Measurements from ENCODE around the gene KCNMA1. TPM values are rescaled to one million over a fixed set of nuclear protein-coding genes. Genes with fewer than 3 reads are reported as not detected.

The KCNMA1 gene
- total RNA-seq, 1 experiment from 2014 or later, result 0.49 TPM

DNA sequence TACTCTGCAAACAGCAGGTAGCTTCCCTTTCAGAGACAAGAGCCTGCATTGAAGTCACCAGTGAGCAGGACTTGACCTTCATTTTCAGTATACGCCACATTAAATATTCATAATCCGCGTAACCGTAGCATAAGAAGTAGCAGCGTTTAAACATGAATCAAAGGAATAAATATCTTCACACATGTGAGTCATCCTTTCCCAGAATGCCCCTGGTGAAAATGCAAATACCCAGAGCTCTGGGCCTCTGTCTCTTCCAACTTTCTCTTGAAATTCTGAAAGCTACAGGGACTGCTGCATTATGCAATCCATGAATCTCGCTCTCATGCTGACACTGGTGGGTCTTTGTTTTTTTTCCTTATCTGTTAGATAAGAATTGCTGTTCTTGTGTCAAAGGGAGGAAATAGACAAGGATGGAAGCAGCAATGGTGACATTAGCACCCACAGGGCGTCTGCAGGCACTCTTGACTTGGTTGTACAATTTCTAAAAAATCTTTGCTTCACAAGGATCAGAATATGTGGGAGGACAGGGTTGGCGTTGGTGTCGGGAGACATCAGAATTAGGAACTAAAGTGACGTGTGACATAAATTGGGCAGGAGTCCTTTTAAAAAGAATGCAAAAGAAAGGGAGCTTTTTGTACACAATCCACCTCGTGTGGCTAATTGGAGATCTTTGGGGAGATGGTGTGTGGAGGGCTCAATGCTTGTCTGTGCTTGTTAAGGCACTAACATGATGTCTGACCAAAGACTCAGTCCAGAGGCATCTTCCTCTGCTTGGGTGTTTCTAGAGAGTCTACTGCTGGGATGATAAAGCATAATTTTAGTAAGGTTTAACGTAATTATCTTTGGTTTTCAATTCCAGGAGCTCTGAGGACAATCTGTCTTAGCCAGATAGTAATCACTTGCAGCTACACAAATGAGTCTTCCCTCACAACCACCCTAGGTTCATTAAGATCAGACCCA, 390.3 kb downstream of the KCNMA1 start:
- H3K4me2 ChIP-seq (ENCODE audit: low read length), result no peak overlapping the region
- BruUV-seq (replicated peaks), result no TSS peak

More for the DNA sequence above, 390.3 kb downstream of the KCNMA1 start:
- TF ChIP-seq, protein P1, sequence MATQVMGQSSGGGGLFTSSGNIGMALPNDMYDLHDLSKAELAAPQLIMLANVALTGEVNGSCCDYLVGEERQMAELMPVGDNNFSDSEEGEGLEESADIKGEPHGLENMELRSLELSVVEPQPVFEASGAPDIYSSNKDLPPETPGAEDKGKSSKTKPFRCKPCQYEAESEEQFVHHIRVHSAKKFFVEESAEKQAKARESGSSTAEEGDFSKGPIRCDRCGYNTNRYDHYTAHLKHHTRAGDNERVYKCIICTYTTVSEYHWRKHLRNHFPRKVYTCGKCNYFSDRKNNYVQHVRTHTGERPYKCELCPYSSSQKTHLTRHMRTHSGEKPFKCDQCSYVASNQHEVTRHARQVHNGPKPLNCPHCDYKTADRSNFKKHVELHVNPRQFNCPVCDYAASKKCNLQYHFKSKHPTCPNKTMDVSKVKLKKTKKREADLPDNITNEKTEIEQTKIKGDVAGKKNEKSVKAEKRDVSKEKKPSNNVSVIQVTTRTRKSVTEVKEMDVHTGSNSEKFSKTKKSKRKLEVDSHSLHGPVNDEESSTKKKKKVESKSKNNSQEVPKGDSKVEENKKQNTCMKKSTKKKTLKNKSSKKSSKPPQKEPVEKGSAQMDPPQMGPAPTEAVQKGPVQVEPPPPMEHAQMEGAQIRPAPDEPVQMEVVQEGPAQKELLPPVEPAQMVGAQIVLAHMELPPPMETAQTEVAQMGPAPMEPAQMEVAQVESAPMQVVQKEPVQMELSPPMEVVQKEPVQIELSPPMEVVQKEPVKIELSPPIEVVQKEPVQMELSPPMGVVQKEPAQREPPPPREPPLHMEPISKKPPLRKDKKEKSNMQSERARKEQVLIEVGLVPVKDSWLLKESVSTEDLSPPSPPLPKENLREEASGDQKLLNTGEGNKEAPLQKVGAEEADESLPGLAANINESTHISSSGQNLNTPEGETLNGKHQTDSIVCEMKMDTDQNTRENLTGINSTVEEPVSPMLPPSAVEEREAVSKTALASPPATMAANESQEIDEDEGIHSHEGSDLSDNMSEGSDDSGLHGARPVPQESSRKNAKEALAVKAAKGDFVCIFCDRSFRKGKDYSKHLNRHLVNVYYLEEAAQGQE (IDR thresholded peaks at IDR 0.05; ENCODE audit: low read depth), result no peak
- TF ChIP-seq EZH2 (IDR thresholded peaks at IDR 0.05) (no peak), SP1 (IDR thresholded peaks at IDR 0.05; ENCODE audit: low read depth) (no peak), FOSL1 (IDR thresholded peaks at IDR 0.05; ENCODE audit: low read depth) (no peak), JUND (IDR thresholded peaks at IDR 0.05) (no peak), ZNF274 (IDR thresholded peaks at IDR 0.05; ENCODE audit: low read depth, low read length) (no peak), POLR2A (IDR thresholded peaks at IDR 0.05; ENCODE audit: borderline replicate concordance, extremely low read depth, insufficient read depth, insufficient read length) (no peak), ZFX (IDR thresholded peaks at IDR 0.05) (no peak), YY1 (IDR thresholded peaks at IDR 0.05; ENCODE audit: extremely low read depth, insufficient replicate concordance, low read depth, low read length) (no peak)
- TF ChIP-seq, protein P2, sequence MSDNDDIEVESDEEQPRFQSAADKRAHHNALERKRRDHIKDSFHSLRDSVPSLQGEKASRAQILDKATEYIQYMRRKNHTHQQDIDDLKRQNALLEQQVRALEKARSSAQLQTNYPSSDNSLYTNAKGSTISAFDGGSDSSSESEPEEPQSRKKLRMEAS (IDR thresholded peaks at IDR 0.05), result no peak
- no peak overlapping the region for H3K9ac ChIP-seq (ENCODE audit: low read length)
- DNase-seq (ENCODE audit: low read depth, low spot score), result no peak
- ChIA-PET POLR2A (no interaction called here), CTCF (no interaction called here), RAD21 (ENCODE audit: low non-redundant PET in 1 of 2, low total read pairs in 2 of 2, uncharacterized antibody in 2 of 2, unreplicated experiment in 2 of 2) (no interaction called here)
- ATAC-seq, result no peak
- no peak overlapping the region for H3K4me3 ChIP-seq (replicated peaks in 1 of 2; ENCODE audit: low read depth in 1 of 2, low read length in 2 of 2)
- no peaks in the 10 kb centered on the region for H3K4me1 ChIP-seq (ENCODE audit: control insufficient read depth in 1 of 2, insufficient read depth in 2 of 2, low read length in 2 of 2)
- intact Hi-C loops (cut with micrococcal nuclease), result no loop called here
- no peaks in the 10 kb centered on the region for H4K20me1 ChIP-seq (ENCODE audit: insufficient read depth)
- H3K27me3 ChIP-seq (ENCODE audit: insufficient read depth, low read length), result peaks cover 50% of the 10 kb centered on the region; the same call in 1 of the 2 replicates
- H2AFZ ChIP-seq (ENCODE audit: low read depth, low read length, poor library complexity, severe bottlenecking), result no peak overlapping the region
- H3K79me2 ChIP-seq (ENCODE audit: insufficient read depth, low read length), result no peaks in the 10 kb centered on the region
- no peaks in the 10 kb centered on the region for H3K36me3 ChIP-seq (ENCODE audit: control insufficient read depth in 1 of 2, insufficient read depth in 2 of 2, low read length in 2 of 2)
- H3K9me3 ChIP-seq (ENCODE audit: control insufficient read depth in 1 of 2, insufficient read depth in 1 of 2, low read depth in 1 of 2, low read length in 2 of 2), result no peaks in the 10 kb centered on the region
- H3K9me2 ChIP-seq (ENCODE audit: insufficient read depth), result no peaks in the 10 kb centered on the region
- H3K27ac ChIP-seq (ENCODE audit: low read depth, low read length), result no peak overlapping the region

Measured in HCT116 (cell line).